NCI-H2196 treated with DMSO at 0.1 percent for 48 hours (cell line): ENCODE results near the gene CEBPZ.
"Not testable (repeated sequence)": the region's sequence is repeated elsewhere in the genome, so short reads cannot be mapped to it uniquely, and the experiment has no call there.

Source experiments
- DNase-seq: peaks from one replicate; lab custom pipeline; 2025; ENCODE audit not compliant: unreplicated experiment; lab: John Stamatoyannopoulos, UW

Gene CEBPZ, protein sequence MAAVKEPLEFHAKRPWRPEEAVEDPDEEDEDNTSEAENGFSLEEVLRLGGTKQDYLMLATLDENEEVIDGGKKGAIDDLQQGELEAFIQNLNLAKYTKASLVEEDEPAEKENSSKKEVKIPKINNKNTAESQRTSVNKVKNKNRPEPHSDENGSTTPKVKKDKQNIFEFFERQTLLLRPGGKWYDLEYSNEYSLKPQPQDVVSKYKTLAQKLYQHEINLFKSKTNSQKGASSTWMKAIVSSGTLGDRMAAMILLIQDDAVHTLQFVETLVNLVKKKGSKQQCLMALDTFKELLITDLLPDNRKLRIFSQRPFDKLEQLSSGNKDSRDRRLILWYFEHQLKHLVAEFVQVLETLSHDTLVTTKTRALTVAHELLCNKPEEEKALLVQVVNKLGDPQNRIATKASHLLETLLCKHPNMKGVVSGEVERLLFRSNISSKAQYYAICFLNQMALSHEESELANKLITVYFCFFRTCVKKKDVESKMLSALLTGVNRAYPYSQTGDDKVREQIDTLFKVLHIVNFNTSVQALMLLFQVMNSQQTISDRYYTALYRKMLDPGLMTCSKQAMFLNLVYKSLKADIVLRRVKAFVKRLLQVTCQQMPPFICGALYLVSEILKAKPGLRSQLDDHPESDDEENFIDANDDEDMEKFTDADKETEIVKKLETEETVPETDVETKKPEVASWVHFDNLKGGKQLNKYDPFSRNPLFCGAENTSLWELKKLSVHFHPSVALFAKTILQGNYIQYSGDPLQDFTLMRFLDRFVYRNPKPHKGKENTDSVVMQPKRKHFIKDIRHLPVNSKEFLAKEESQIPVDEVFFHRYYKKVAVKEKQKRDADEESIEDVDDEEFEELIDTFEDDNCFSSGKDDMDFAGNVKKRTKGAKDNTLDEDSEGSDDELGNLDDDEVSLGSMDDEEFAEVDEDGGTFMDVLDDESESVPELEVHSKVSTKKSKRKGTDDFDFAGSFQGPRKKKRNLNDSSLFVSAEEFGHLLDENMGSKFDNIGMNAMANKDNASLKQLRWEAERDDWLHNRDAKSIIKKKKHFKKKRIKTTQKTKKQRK

GRCh38 chr2:37231241-37232130 lies at the start of gene CEBPZ, which contains the start of gene NDUFAF7:
TSS of gene CEBPZ (minus strand) at chr2:37231596. CDS start at chr2:37231567, 29 bp downstream.
TSS of gene NDUFAF7 (plus strand) at chr2:37231658. CDS start at chr2:37231706, 48 bp downstream.
- peak; percentile 79 for DNase-seq

DNA sequence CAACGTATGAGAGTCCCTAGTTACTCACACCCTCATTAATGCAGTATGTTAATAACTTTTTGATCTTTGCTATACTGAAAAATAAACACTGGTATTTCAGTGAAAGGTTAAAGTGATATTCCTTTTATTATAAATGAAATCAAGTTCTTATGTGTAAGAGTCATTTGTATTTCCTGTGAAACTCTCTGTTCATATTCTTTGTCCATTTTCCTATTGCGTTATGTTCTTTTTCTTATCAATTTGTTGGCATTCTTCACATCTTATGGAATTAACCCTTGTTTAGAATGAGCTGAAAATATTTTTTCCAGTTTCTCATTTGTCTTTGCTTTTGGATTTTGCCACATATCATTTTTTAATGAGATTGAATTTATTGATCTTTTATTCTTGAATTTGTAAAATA lies 44.9 kb upstream of the CEBPZ start:
- no peak for DNase-seq

DNA sequence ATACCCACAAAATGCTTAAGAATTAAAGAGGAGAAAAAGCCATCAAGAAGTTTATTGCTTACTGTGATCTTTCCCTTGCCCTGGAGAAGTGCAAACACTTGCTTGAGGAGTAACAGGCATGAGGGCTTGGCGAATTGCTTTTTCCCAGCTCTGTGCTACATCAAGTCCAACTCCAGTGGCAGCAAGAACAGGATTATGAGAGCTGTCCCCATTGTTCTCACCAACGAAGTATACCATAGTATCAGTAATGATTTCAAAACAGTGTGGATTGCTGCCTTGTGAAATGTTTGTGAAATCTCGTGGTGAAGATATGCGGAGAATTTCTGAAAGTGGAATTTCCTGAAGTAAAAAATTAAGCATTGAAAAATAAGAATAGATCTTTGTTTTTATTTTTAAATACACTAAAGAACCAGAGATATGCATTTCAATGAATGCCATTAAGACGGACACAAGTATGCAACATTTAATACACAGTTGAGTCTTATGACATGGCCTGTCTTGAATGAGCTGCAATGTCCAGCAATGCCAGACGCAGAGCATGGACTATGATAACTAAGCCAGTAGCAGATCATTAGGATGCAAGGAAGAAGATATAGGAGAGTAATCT lies 43.1 kb upstream of the CEBPZ start:
- no peak for DNase-seq

- no peak for DNase-seq
Measured at GRCh38 chr2:37271376-37272067, 40.1 kb upstream of the CEBPZ start.

DNA sequence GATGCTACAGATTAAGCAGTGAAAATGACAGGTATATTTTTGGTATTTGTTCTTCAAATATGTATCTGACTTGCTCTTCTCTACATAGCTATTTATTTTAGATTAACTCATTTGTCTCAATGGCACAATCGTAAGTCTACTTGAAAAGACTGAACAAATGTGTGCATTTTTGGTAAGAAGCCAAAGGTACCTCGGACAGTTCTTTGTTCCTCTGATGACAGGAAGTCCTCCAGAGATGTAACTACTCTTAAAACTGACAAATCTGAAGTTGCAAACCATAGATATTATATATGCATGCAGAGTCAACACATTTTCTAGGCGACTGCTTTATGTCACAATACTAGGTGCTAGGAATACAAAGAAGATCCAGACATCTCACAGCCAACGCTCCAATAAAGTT lies 36.7 kb upstream of the CEBPZ start:
- no peak for DNase-seq

GRCh38 chr2:37267685-37268084 lies 36.3 kb upstream of the CEBPZ start:
- DNase-seq = no peak

- DNase-seq = no peak
Measured at GRCh38 chr2:37263839-37264238, 32.4 kb upstream of the CEBPZ start.

- DNase-seq = no peak
Measured at GRCh38 chr2:37262522-37262921, 31.1 kb upstream of the CEBPZ start.

GRCh38 chr2:37250869-37251740 lies 19.7 kb upstream of the CEBPZ start:
- DNase-seq = no peak

- DNase-seq = no peak
Measured at GRCh38 chr2:37246205-37246604, 14.8 kb upstream of the CEBPZ start.

DNA sequence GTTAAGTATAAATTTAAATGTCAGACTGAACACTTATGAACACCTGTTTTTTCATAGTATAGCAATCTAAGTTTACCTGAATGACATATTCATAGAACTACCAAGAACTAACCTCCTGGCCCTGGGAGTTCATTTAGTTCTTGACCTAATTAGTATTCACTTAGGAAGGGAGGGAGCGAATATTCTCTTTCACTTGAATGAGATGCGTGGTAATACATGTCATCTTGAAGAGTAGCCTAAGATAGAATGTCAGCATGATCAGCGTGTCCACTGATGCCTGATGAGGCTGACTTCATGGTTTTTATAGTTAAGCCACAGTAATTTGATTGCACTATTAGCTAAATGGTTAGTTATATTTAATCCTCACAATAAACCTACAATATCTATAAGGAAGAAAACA lies 13.4 kb upstream of the CEBPZ start:
- DNase-seq = no peak

GRCh38 chr2:37244017-37244416 lies 12.6 kb upstream of the CEBPZ start:
- no peak for DNase-seq

DNA sequence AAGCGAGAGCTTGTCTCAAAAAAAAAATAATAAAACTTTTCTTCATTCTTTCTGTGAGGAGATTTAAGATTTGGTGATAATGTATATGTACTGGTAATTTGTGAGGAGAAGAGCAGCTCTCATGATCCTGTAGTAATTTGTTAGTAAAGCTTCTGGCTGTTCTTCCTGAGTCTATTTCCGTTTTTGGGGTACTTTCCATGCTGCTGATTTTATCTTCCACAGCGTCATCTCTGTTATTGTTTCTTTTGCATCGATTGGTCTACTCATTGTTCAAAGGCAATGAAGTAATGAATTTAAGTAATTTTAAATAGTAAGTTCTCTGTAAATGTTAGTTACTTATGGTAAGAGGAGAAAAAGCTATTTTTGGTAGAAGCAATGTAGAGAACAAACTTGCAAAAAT lies 12.0 kb upstream of the CEBPZ start:
- DNase-seq = no peak

DNA sequence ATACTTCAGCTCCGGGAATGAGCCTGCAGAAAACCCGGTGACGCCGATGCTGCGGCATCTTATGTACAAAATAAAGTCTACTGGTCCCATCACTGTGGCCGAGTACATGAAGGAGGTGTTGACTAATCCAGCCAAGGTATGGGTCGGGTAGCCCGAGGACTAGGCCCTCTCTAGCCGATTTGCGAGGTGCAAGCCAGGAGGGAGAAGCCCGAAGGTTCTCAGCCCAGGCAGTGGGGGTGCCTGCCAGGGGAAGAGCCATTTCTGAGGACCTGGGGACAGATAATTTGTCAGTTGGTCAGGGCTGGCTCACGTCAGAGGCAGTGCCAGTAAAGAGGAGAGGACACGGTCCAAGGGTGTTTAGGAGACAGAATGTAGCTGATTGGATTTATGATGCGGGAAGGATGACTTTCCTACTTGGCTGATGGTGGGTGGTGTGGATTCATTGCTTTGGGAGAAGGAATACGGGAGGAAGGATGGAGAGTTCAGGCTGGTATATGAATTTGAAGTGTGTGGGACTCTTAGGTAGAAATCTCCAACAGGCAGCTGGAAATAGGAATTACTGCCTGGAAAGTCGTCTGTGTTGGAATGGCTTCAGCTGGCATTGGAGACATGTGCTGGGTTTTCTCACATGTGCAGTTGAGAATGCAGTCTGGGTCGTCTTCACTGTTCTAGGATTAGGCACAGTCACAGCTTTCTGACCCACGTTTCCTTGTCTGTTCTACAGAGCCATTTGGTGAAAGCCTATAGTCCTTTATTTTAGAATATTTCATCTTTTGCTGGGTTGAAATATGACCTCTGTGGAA lies 936 bp upstream of the CEBPZ start:
- no peak for DNase-seq

- no peak for DNase-seq
Measured at GRCh38 chr2:37230581-37230980, 815 bp downstream of the CEBPZ start.

DNA sequence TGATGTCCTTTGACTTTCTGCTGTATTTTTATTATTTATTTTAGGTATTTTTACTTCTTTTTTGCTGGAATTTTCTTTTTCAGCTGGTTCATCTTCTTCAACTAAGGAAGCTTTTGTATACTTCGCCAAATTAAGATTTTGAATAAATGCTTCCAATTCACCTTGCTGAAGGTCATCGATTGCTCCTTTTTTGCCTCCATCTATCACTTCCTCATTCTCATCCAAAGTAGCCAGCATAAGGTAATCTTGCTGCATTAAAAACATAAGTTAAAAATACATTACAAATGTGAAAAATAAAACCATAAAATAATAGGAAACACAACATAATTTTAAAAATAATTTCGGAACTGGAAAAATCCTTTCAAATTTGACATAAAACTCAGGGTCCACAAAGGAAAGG lies 2.6 kb downstream of the CEBPZ start:
- DNase-seq = no peak

DNA sequence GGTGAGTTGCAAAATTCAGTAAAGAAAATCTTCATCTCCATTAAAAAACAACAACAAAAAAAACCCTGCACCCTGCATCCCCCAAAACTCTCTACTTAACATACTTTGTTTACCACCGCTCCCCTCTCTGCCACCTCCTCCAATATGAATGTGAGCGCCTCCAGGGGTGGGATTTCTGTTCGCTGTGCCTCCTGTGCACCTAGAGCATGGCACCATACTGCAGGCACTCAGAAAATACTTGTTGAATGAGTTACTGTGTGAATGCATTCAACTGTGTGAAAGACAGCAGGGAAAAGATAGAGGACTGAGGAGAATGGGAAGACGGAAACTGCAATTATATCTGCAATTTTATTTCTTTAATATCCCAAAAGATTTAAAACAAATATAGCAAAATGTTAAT lies 4.5 kb downstream of the CEBPZ start:
- DNase-seq = no peak

DNA sequence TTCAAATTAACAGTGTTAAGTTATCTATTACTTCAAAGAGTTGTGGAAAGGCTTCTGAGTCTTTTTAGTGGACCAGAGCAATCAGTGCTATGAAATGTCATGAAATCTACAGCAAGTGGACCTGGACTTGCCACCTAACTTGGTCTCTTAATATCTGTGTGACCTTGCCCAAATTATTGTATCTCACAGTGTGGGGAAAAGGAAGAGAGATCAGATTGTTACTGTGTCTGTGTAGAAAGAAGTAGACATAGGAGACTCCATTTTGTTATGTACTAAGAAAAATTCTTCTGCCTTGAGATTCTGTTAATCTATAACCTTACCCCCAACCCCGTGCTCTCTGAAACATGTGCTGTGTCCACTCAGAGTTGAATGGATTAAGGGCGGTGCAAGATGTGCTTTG lies 6.3 kb downstream of the CEBPZ start:
- DNase-seq = not testable (repeated sequence)
